Endothelial cell of umbilical vein (primary cell): ENCODE results near the gene PREP. TPM values are rescaled to one million over a fixed set of nuclear protein-coding genes. Genes with fewer than 3 reads are reported as not detected.
"Not testable (repeated sequence)": the region's sequence is repeated elsewhere in the genome, so short reads cannot be mapped to it uniquely, and the experiment has no call there.

Experiments used
- BruUV-seq: library from RNA; stranded (reverse); fragments of 400-500 nt; replicated peaks from 2 replicates; lab custom pipeline; 2021; lab: Mats Ljungman, UMichigan
- CTCF ChIA-PET: fragments of 300-600, 350-600 bp; sonication (Branson Sonifier 250); formaldehyde crosslinking; loops from one replicate; lab custom pipeline; 2021; ENCODE audit warnings: antibody characterized with exemption, inconsistent platforms; lab: Charles Lee
- POLR2A ChIA-PET: fragments of 300-600, 350-600 bp; sonication (Branson Sonifier 250); formaldehyde crosslinking; loops from one replicate; lab custom pipeline; 2021; ENCODE audit warnings: antibody characterized with exemption, inconsistent platforms; lab: Charles Lee
- DNase-seq: peaks from one replicate; pipeline ENCODE4 v3.0.0-alpha.2; 2011; ENCODE audit warnings: low read depth, low spot score
- FAIRE-seq: peaks from 2 replicates; lab custom pipeline; 2011; peaks lifted over from hg19 to GRCh38; lab: Jason Lieb, UNC
- H2AFZ ChIP-seq: 2 replicates; pipeline ENCODE4 v1.6.0; 2012; ENCODE audit warnings: low read depth, low read length, control low read depth, inconsistent platforms
- H3K27ac ChIP-seq: 2 replicates; pipeline ENCODE4 v1.5.1; 2011; ENCODE audit warnings: low read depth, mild to moderate bottlenecking, control low read depth, low read length, moderate library complexity; ENCODE audit not compliant: insufficient read depth
- H3K27me3 ChIP-seq, 2 experiments: 2 replicates each; pipeline versions ENCODE4 v1.6.0 to v1.6.1; 2011; ENCODE audit warnings: low read length in 2 of 2, mixed read lengths in 1 of 2; ENCODE audit not compliant: control insufficient read depth in 2 of 2, insufficient read depth in 2 of 2
- H3K36me3 ChIP-seq, 2 experiments: 2 replicates in 1 of 2; 3 replicates in 1 of 2; pipeline ENCODE4 v1.5.1; 2011; ENCODE audit warnings: low read length in 2 of 2, mild to moderate bottlenecking in 1 of 2, moderate library complexity in 1 of 2; ENCODE audit not compliant: control insufficient read depth in 2 of 2, insufficient read depth in 2 of 2; ENCODE audit errors: extremely low read depth in 1 of 2
- H3K4me1 ChIP-seq: 3 replicates; pipeline ENCODE4 v1.5.1; 2011; ENCODE audit warnings: mild to moderate bottlenecking, low read length; ENCODE audit not compliant: control insufficient read depth, insufficient read depth; ENCODE audit errors: extremely low read depth
- H3K4me2 ChIP-seq: 2 replicates; pipeline ENCODE4 v1.6.1; 2011; ENCODE audit warnings: low read length, control low read depth, mixed read lengths; ENCODE audit not compliant: insufficient read depth
- H3K4me3 ChIP-seq, 3 experiments: fragments of 200-600 bp in 1 of 3; sonication (generic), shearing (Covaris generic) in 1 of 3; replicated peaks in 1 of 3; 2 replicates each; pipeline ENCODE4 v1.5.1; 2011 to 2016; ENCODE audit warnings: control low read depth in 3 of 3, low read length in 3 of 3, mild to moderate bottlenecking in 2 of 3, inconsistent platforms in 1 of 3, low read depth in 1 of 3, moderate library complexity in 1 of 3; ENCODE audit not compliant: insufficient read depth in 1 of 3
- H3K79me2 ChIP-seq: 2 replicates; pipeline ENCODE4 v1.6.0; 2012; ENCODE audit warnings: low read length, inconsistent platforms; ENCODE audit not compliant: control insufficient read depth, insufficient read depth
- H3K9ac ChIP-seq: replicated peaks from 2 replicates; pipeline ENCODE3; 2011; ENCODE audit warnings: low read length, control low read depth; ENCODE audit not compliant: insufficient read depth; ENCODE audit errors: extremely low read depth
- H3K9me1 ChIP-seq: replicated peaks from 3 replicates; pipeline ENCODE4 v1.6.0; 2011; ENCODE audit warnings: mild to moderate bottlenecking, low read length; ENCODE audit not compliant: control insufficient read depth, insufficient read depth; ENCODE audit errors: extremely low read depth
- H3K9me3 ChIP-seq: replicated peaks from 2 replicates; pipeline ENCODE4 v1.5.1; 2012; ENCODE audit warnings: low read length, inconsistent platforms; ENCODE audit not compliant: control insufficient read depth, insufficient read depth
- H4K20me1 ChIP-seq: replicated peaks from 2 replicates; pipeline ENCODE3; 2011; ENCODE audit warnings: mild to moderate bottlenecking, low read length; ENCODE audit not compliant: control insufficient read depth, insufficient read depth; ENCODE audit errors: extremely low read depth
- JUN ChIP-seq: IDR thresholded peaks from 2 replicates; pipeline ENCODE4 v1.6.1; 2011; ENCODE audit warnings: borderline replicate concordance, low read depth; ENCODE audit not compliant: insufficient read length, insufficient read depth
- dilution Hi-C: fragments of 300-500 bp; cut with MboI; formaldehyde crosslinking; loops from one replicate; pipeline ENCODE4 v1.15.0; 2019; ENCODE audit warnings: low sequenced_read_pairs; ENCODE audit not compliant: extremely low pct_ligation_motif_present
- intact Hi-C: fragments of 100-400 bp; cut with micrococcal nuclease; formaldehyde crosslinking; loops from one replicate; pipeline ENCODE4 v1.10.0; 2022
- polyA plus RNA-seq, 4 experiments: library from polyadenylated mRNA; depleted of rRNA in 3 of 4; stranded (reverse) in 3 of 4; unstranded in 1 of 4; fragments of >200 nt; gene quantifications; 2 replicates each; pipeline versions ENCODE4 v1.2.1 to v1.2.3, GENCODE V29; 2011 to 2012; ENCODE audit warnings: missing spikeins in 1 of 4
- total RNA-seq: library from RNA; stranded (reverse); gene quantifications from 2 replicates; pipeline ENCODE4 v1.2.3, GENCODE V29; 2021

PREP gene
- total and polyA plus RNA-seq, 2 donors (not counting 3 experiments of a cell fraction or from before 2014, with no cell fraction given) = 17.2 to 37.7 TPM

DNA sequence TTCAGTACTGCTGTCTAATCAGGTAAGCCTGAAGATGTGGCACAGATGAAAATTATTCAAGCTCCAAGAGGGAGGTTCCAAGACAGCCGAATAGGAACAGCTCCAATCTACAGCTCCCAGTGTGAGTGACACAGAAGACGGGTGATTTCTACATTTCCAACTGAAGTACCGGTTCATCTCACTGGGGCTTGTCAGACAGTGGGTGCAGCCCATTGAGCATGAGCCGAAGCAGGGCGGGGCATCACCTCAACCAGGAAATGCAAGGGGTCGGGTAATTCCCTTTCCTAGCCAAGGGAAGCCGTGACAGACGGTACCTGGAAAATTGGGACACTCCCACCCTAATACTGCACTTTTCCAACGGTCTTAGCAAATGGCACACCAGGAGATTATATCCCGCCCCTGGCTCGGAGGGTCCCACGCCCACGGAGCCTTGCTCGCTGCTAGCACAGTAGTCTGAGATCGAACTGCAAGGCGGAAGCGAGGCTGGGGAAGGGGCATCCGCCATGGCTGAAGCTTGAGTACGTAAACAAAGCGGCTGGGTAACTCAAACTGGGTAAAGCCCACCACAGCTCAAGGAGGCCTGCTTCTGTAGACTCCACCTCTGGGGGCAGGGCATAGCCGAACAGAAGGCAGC is 64.4 kb downstream of the PREP start:
- POLR2A ChIA-PET, H3K9ac ChIP-seq, FAIRE-seq, H3K27me3 ChIP-seq, dilution Hi-C loops, H3K4me1 ChIP-seq, H4K20me1 ChIP-seq, H2AFZ ChIP-seq, H3K4me3 ChIP-seq, H3K27ac ChIP-seq, H3K9me3 ChIP-seq, intact Hi-C loops, H3K79me2 ChIP-seq, H3K9me1 ChIP-seq, BruUV-seq, H3K36me3 ChIP-seq, H3K4me2 ChIP-seq, DNase-seq: not testable (repeated sequence)
- CTCF ChIA-PET = interaction anchor here (1.4 to 2.5 kb wide), 3 partner anchors 25 to 260 kb away, joined by 3 to 7 read pairs (median 5); no protein-coding TSS in a partner anchor

- Histone ChIP-seq H2AFZ (no peak overlapping the region), H3K79me2 (no peaks in the 10 kb centered on the region), H3K4me1 (no peaks in the 10 kb centered on the region), H3K4me3 (no peak overlapping the region), H3K36me3 (peaks cover 2% of the 10 kb centered on the region in 2 experiments), H3K9me1 (no peaks in the 10 kb centered on the region), H3K9me3 (no peaks in the 10 kb centered on the region), H3K4me2 (no peak overlapping the region), H4K20me1 (no peaks in the 10 kb centered on the region), H3K27me3 (no peaks in the 10 kb centered on the region), H3K27ac (no peak overlapping the region), H3K9ac (no peak overlapping the region)
- TF ChIP-seq JUN = no peak
- dilution Hi-C loops (no loop called here), intact Hi-C loops (no loop called here)
- FAIRE-seq = no peak
- no peak for DNase-seq
- ChIA-PET CTCF (interaction anchor here (0.7 to 1.1 kb wide), 2 partner anchors 18 to 36 kb away, joined by 3 read pairs; no protein-coding TSS in a partner anchor), POLR2A (no interaction called here)
- no TSS peak for BruUV-seq
These were observed 65.9 kb downstream of the PREP start for GRCh38 chr6:105336986-105337385.
